Thymus (tissue), 11 donors: ENCODE measurements around the gene NAP1L1. TPM values are rescaled to one million over a fixed set of nuclear protein-coding genes. Genes with fewer than 3 reads are reported as not detected.

ENCODE experiments used
- DNase-seq, 9 donors: peaks; one replicate each; pipeline ENCODE4 v3.0.0-alpha.2; 2013; ENCODE audit warnings: low spot score in 9 of 9, low read depth in 6 of 9, missing footprints in 1 of 9
- H3K27ac ChIP-seq, 2 donors: one replicate each; pipeline ENCODE4 v1.5.1; 2013; ENCODE audit warnings: control low read depth in 1 of 2, low read depth in 1 of 2, low read length in 1 of 2, mild to moderate bottlenecking in 1 of 2, moderate library complexity in 1 of 2
- H3K27me3 ChIP-seq, 2 donors: one replicate each; pipeline ENCODE4 v1.5.1; 2013; ENCODE audit warnings: low read length in 1 of 2; ENCODE audit not compliant: control insufficient read depth in 2 of 2, insufficient read depth in 1 of 2
- H3K36me3 ChIP-seq, 2 donors: one replicate each; pipeline ENCODE4 v1.5.1; 2013; ENCODE audit warnings: low read length in 1 of 2, mild to moderate bottlenecking in 1 of 2, moderate library complexity in 1 of 2; ENCODE audit not compliant: control insufficient read depth in 2 of 2, insufficient read depth in 2 of 2
- H3K4me1 ChIP-seq, 2 donors: one replicate each; pipeline ENCODE4 v1.5.1; 2013; ENCODE audit warnings: low read length in 2 of 2; ENCODE audit not compliant: control insufficient read depth in 2 of 2, insufficient read depth in 2 of 2
- H3K4me3 ChIP-seq, 2 donors: one replicate each; pipeline ENCODE4 v1.5.1; 2013; ENCODE audit warnings: low read length in 2 of 2, control low read depth in 1 of 2, mild to moderate bottlenecking in 1 of 2
- H3K9me3 ChIP-seq, 2 donors: one replicate each; pipeline ENCODE4 v1.5.1; 2013; ENCODE audit warnings: low read length in 1 of 2, mild to moderate bottlenecking in 1 of 2; ENCODE audit not compliant: control insufficient read depth in 2 of 2, insufficient read depth in 1 of 2
- WGBS: extraction: QIAGEN DNeasy Blood & Tissue Kit; methylation state at CpG from one replicate; pipeline ENCODE4 v1.1.7; 2013; 5-methylcytosine and 5-hydroxymethylcytosine counted together
- polyA plus RNA-seq: library from polyadenylated mRNA; stranded (reverse); fragments of 200-250 nt; gene quantifications from one replicate; pipeline ENCODE4 v1.2.3, GENCODE V29; 2013
- total RNA-seq: library from RNA; stranded (reverse); fragments of 120-200 nt; gene quantifications from one replicate; pipeline ENCODE4 v1.2.4, GENCODE V29; 2013
- donor health status: healthy.

The NAP1L1 gene
- total and polyA plus RNA-seq, 2 donors, result 284 to 548 TPM

GRCh38 chr12:76020731-76021672 is 63.5 kb downstream of the NAP1L1 start:
- DNase-seq, result peak in 2 of 9 donors; percentile 10 to 54
- Histone ChIP-seq H3K4me3 (no peak overlapping the region), H3K4me1 (peaks cover 0 to 6% of the 10 kb centered on the region in 2 donors), H3K9me3 (no peaks in the 10 kb centered on the region), H3K27ac (peak overlapping the region; percentile 8 to 52), H3K27me3 (peaks cover 0 to 4% of the 10 kb centered on the region in 2 donors), H3K36me3 (no peaks in the 10 kb centered on the region)
- 66% methylated on average over 15 of the region's 15 CpGs for WGBS

GRCh38 chr12:76020281-76020680 is 64.2 kb downstream of the NAP1L1 start:
- no peaks in the 10 kb centered on the region for H3K36me3 ChIP-seq
- H3K27me3 ChIP-seq, result no peaks in the 10 kb centered on the region
- 22% methylated on average over 5 of the region's 5 CpGs for WGBS
- no peaks in the 10 kb centered on the region for H3K9me3 ChIP-seq
- H3K27ac ChIP-seq, result peak overlapping the region; percentile 8 to 25
- no peak overlapping the region for H3K4me3 ChIP-seq
- DNase-seq, result peak in 1 of 9 donors; percentile 44
- H3K4me1 ChIP-seq, result peaks cover 0 to 6% of the 10 kb centered on the region in 2 donors

GRCh38 chr12:76018672-76019071 is 65.8 kb downstream of the NAP1L1 start:
- H3K36me3 ChIP-seq, result no peaks in the 10 kb centered on the region
- no peak overlapping the region for H3K27ac ChIP-seq
- no peaks in the 10 kb centered on the region for H3K27me3 ChIP-seq
- no peaks in the 10 kb centered on the region for H3K9me3 ChIP-seq
- no peak for DNase-seq
- H3K4me1 ChIP-seq, result peaks cover 0 to 6% of the 10 kb centered on the region in 2 donors
- WGBS, result 83% methylated on average over 1 of the region's 1 CpG
- no peak overlapping the region for H3K4me3 ChIP-seq

GRCh38 chr12:76018111-76018510 is 66.4 kb downstream of the NAP1L1 start:
- Histone ChIP-seq H3K36me3 (no peaks in the 10 kb centered on the region), H3K4me1 (peaks cover 0 to 6% of the 10 kb centered on the region in 2 donors), H3K27ac (no peak overlapping the region), H3K4me3 (no peak overlapping the region), H3K27me3 (no peaks in the 10 kb centered on the region), H3K9me3 (no peaks in the 10 kb centered on the region)
- DNase-seq, result no peak
- WGBS, result 96% methylated on average over 6 of the region's 6 CpGs

GRCh38 chr12:76014007-76014406 is 70.5 kb downstream of the NAP1L1 start:
- no peaks in the 10 kb centered on the region for H3K9me3 ChIP-seq
- 89% methylated on average over 8 of the region's 8 CpGs for WGBS
- H3K4me3 ChIP-seq, result no peak overlapping the region
- no peak overlapping the region for H3K27ac ChIP-seq
- H3K27me3 ChIP-seq, result no peaks in the 10 kb centered on the region
- no peaks in the 10 kb centered on the region for H3K36me3 ChIP-seq
- H3K4me1 ChIP-seq, result no peaks in the 10 kb centered on the region
- no peak for DNase-seq

- H3K4me3 ChIP-seq, result no peak overlapping the region
- H3K9me3 ChIP-seq, result no peaks in the 10 kb centered on the region
- WGBS, result 98% methylated on average over 4 of the region's 4 CpGs
- DNase-seq, result no peak
- H3K36me3 ChIP-seq, result no peaks in the 10 kb centered on the region
- H3K27me3 ChIP-seq, result no peaks in the 10 kb centered on the region
- no peaks in the 10 kb centered on the region for H3K4me1 ChIP-seq
- H3K27ac ChIP-seq, result no peak overlapping the region
Observed at GRCh38 chr12:76013603-76014002, 70.9 kb downstream of the NAP1L1 start.

- H3K9me3 ChIP-seq, result no peaks in the 10 kb centered on the region
- no peaks in the 10 kb centered on the region for H3K36me3 ChIP-seq
- WGBS, result 98% methylated on average over 4 of the region's 4 CpGs
- H3K4me1 ChIP-seq, result no peaks in the 10 kb centered on the region
- H3K4me3 ChIP-seq, result no peak overlapping the region
- no peaks in the 10 kb centered on the region for H3K27me3 ChIP-seq
- no peak overlapping the region for H3K27ac ChIP-seq
- no peak for DNase-seq
Observed at GRCh38 chr12:76012644-76013043, 71.8 kb downstream of the NAP1L1 start.

GRCh38 chr12:76010732-76011458 is 73.6 kb downstream of the NAP1L1 start:
- WGBS, result 91% methylated on average over 6 of the region's 6 CpGs
- no peak overlapping the region for H3K27ac ChIP-seq
- H3K36me3 ChIP-seq, result no peaks in the 10 kb centered on the region
- DNase-seq, result no peak
- H3K4me1 ChIP-seq, result peaks cover 0 to 7% of the 10 kb centered on the region in 2 donors
- H3K27me3 ChIP-seq, result no peaks in the 10 kb centered on the region
- H3K4me3 ChIP-seq, result no peak overlapping the region
- H3K9me3 ChIP-seq, result no peaks in the 10 kb centered on the region

- Histone ChIP-seq H3K27ac (no peak overlapping the region), H3K4me3 (no peak overlapping the region), H3K36me3 (no peaks in the 10 kb centered on the region), H3K9me3 (no peaks in the 10 kb centered on the region), H3K27me3 (no peaks in the 10 kb centered on the region), H3K4me1 (peaks cover 0 to 7% of the 10 kb centered on the region in 2 donors)
- WGBS, result 98% methylated on average over 3 of the region's 3 CpGs
- no peak for DNase-seq
Observed at GRCh38 chr12:76008428-76008827, 76.1 kb downstream of the NAP1L1 start.
